HG02852 (cell line): ENCODE data around the gene SLC29A3.
"Not testable (repeated sequence)": the region's sequence is repeated elsewhere in the genome, so short reads cannot be mapped to it uniquely, and the experiment has no call there.

Experiments
- ATAC-seq: cut with Tn5 transposase; IDR thresholded peaks from one replicate; pipeline ENCODE4 v1.9.1; 2021; ENCODE audit warnings: mild to moderate bottlenecking, moderate library complexity; ENCODE audit not compliant: unreplicated experiment

SLC29A3 gene

GRCh38 chr10:71344993-71345480, 26.0 kb downstream of the SLC29A3 start:
- no peak for ATAC-seq

GRCh38 chr10:71345694-71346093, 26.6 kb downstream of the SLC29A3 start:
- ATAC-seq = no peak

GRCh38 chr10:71346731-71347130, 27.7 kb downstream of the SLC29A3 start:
- ATAC-seq = no peak

- ATAC-seq = no peak
Measured at GRCh38 chr10:71347587-71348395, 28.7 kb downstream of the SLC29A3 start.

- ATAC-seq = no peak
Measured at GRCh38 chr10:71348850-71349249, 29.8 kb downstream of the SLC29A3 start.

GRCh38 chr10:71349406-71349805, 30.3 kb downstream of the SLC29A3 start:
- ATAC-seq = no peak

GRCh38 chr10:71351087-71351486, 32.0 kb downstream of the SLC29A3 start:
- no peak for ATAC-seq

- no peak for ATAC-seq
Measured at GRCh38 chr10:71351628-71352319, 32.7 kb downstream of the SLC29A3 start.

- ATAC-seq = no peak
Measured at GRCh38 chr10:71353639-71354038, 34.6 kb downstream of the SLC29A3 start.

- ATAC-seq = no peak
Measured at GRCh38 chr10:71354776-71355175, 35.7 kb downstream of the SLC29A3 start.

- ATAC-seq = no peak
Measured at GRCh38 chr10:71355886-71356285, 36.8 kb downstream of the SLC29A3 start.

- no peak for ATAC-seq
Measured at GRCh38 chr10:71357792-71358265, 38.8 kb downstream of the SLC29A3 start.

GRCh38 chr10:71358277-71358676, 39.2 kb downstream of the SLC29A3 start:
- ATAC-seq = no peak

- ATAC-seq = not testable (repeated sequence)
Measured at GRCh38 chr10:71358906-71359305, 39.8 kb downstream of the SLC29A3 start.

GRCh38 chr10:71359364-71360046, 40.4 kb downstream of the SLC29A3 start:
- ATAC-seq = peak; percentile 76

GRCh38 chr10:71360735-71361134, 41.7 kb downstream of the SLC29A3 start:
- no peak for ATAC-seq

GRCh38 chr10:71361581-71361980, 42.5 kb downstream of the SLC29A3 start:
- no peak for ATAC-seq

- ATAC-seq = no peak
Measured at GRCh38 chr10:71362141-71362540, 43.1 kb downstream of the SLC29A3 start.

GRCh38 chr10:71363936-71364335, 44.9 kb downstream of the SLC29A3 start:
- no peak for ATAC-seq

- ATAC-seq = no peak
Measured at GRCh38 chr10:71365366-71365765, 46.3 kb downstream of the SLC29A3 start.

GRCh38 chr10:71366690-71367089, 47.6 kb downstream of the SLC29A3 start:
- no peak for ATAC-seq
